Stimulated activated CD4-positive, alpha-beta T cell treated with anti-CD3 and anti-CD28 coated beads, Interleukin-2, amount 100 ng/mL, for 4 hours (primary cell): ENCODE data around the gene OR6Q1.
"Not testable (repeated sequence)": the region's sequence is repeated elsewhere in the genome, so short reads cannot be mapped to it uniquely, and the experiment has no call there.

Source experiments
- DNase-seq: peaks from one replicate; pipeline ENCODE4 v3.0.0-alpha.2; 2020; ENCODE audit warnings: low read depth

OR6Q1 gene, protein sequence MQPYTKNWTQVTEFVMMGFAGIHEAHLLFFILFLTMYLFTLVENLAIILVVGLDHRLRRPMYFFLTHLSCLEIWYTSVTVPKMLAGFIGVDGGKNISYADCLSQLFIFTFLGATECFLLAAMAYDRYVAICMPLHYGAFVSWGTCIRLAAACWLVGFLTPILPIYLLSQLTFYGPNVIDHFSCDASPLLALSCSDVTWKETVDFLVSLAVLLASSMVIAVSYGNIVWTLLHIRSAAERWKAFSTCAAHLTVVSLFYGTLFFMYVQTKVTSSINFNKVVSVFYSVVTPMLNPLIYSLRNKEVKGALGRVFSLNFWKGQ

DNA sequence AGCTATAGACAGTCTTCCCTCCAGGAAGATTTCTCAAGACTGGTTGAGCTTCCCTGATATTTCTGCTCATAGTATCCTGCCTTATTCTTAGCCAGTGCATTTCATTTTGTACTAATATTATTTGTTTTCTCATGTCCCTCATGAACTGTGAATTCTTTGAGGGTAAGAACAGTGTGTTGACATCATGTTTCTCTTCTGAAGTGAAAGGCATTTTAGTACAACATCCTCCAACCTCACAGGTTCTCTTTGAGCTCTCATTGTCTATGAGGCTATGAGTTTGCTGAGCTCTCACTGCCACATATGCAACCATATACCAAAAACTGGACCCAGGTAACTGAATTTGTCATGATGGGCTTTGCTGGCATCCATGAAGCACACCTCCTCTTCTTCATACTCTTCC lies at the start of gene OR6Q1:
OR6Q1 (plus strand) TSS at position 301 of the 400 bp plus-strand sequence; CDS start at position 301, 0 bp downstream.
- no peak for DNase-seq

DNA sequence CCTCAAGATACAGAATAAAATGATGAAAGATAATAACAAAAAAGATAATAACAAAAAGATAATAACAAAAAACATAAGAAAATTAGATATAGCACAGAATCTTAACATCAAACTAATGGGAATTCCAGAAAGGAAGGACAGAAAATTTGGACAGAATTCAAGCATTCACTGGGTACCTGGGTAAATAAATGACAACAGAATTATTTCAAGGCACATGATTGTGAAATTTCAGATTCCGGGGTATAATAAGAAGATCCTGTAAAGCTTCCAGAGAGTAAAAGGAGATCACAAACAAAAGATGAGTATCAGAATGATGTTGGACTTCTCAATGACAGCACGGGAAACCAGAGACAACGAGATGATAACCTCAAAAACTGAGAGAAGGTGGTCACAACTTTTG lies 49.2 kb upstream of the OR6Q1 start:
- no peak for DNase-seq

DNA sequence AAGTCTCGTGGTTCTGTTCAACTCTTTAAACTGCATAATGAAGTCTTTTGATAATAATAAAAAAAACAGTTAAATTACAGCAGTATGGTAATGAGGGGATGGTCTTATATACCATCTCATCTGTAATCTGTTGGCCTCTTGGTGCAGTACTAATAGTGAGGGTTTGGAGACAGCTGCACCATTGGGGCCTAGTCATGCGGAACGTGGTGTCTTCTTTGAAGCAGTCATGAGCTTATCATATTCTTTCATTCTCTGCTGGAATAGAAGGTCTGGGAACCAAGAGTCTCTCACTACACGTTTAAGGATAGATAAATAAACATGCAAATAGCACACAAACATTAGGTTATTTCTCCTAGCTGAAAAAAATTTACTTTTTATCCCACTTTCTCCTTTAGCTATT lies 48.0 kb upstream of the OR6Q1 start:
- no peak for DNase-seq

DNA sequence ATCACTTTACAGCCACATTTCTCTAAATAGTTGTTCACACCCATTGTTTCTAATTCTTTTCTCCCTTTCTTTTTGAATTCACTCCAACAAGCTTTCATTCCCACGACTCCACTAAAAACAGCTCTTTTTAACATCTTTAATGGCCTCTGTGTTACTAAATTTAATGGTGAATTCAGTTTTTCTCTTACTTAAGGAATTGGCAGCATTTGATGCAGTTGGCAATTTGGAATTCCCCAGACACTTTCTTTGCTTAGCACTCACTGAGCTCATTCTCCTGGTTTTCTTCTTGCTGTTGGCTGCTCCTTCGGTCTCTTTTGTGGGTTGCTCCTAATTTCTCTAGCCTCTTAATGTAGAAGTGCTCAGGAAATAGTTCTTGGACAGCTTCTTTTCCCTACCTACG lies 47.6 kb upstream of the OR6Q1 start:
- DNase-seq = no peak

DNA sequence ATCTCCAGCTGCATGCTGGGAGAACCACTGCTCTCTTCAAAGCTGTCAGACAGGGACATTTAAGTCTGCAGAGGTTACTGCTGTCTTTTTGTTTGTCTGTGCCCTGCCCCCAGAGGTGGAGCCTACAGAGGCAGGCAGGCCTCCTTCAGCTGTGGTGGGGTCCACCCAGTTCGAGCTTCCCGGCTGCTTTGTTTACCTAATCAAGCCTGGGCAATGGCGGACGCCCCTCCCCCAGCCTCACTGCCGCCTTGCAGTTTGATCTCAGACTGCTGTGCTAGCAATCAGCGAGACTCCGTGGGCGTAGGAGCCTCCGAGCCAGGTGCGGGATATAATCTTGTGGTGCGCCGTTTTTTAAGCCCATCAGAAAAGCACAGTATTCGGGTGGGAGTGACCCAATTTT lies 31.2 kb upstream of the OR6Q1 start:
- DNase-seq = not testable (repeated sequence)

DNA sequence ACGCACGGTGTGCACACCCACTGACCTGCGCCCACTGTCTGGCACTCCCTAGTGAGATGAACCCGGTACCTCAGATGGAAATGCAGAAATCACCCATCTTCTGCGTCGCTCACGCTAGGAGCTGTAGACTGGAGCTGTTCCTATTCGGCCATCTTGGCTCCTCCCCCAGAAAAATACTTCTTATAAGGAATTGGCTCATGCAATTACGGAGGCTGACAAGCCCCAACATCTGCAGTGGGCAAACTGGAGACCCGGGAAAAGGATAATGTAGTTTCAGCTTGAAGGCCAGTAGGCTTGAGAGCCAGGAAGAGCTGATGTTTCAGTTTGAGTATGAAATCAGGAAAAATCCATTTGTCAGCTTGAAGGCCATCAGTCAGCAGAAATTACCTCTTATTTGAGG lies 30.7 kb upstream of the OR6Q1 start:
- DNase-seq = not testable (repeated sequence)

DNA sequence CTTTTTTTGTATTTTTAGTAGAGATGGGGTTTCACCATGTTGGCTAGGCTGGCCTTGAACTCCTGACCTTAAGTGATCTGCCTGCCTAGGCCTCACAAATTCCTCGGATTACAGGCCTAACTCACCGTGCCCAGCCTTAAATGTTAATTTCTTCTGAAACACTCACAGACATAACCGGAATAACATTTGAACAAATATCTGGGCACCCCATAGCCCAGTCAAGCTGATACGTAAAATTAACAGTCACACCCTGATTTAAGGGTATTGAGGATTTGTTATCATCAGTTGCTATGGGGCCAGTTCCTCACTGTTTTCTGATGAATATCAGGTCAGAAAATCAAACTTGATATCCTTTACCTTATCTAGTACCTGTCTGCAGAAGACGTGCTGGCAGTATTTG lies 30.1 kb upstream of the OR6Q1 start:
- DNase-seq = no peak

DNA sequence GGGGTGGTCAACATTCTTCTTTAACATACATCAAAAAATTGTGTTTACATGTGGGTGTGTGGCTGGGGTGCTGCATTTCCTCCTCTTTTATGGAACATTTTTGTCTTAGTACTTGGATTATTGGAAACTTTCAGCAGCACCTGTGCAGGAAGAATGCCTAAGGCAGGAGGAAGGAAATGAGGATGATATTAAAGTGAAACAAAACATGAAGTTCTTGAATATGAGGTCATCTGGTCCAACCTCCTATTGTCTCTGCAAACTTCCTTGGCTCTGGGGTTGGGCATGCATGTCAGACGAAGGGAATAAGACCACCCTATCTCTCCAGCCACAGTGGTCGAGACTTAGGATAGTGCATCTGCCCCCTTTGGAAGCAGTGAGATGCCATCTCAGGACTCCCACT lies 27.7 kb upstream of the OR6Q1 start:
- DNase-seq = no peak

DNA sequence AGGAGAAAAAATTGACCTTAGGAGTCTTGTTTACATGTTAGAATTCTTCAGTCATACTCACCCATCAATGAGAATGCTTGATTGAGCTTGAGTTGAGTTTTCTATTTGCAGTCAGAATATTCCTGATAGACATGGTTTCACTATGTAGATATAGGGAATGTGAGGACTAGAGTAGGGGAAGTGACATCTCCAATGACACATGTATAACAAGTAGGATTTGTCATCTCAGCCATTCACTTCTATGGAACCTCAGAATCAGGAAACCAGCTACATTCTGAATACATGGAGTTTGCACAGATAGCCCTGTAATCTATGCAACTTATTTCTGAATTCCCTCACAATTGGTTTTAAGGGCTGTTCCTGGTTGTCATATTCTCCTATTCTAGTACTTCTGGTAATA lies 27.2 kb upstream of the OR6Q1 start:
- DNase-seq = no peak

DNA sequence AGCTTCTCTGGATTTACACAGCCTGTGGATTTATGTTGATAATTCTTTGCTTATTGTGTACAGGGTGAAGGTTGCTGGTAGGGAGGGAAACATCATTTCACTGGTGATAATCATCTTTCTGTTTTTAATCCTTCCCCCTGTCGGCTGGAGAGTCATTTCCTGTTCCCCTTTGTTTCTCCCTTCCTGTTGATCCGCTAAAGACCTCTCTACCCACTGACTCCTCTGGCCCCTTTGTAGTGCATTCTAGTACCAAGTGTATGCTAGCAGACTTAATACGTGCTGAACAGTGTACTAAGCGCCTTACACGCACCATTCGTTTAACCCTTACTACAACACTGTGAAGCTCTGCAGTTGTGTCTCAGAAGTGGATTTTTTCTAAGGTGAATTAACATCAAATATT lies 26.1 kb upstream of the OR6Q1 start:
- no peak for DNase-seq

DNA sequence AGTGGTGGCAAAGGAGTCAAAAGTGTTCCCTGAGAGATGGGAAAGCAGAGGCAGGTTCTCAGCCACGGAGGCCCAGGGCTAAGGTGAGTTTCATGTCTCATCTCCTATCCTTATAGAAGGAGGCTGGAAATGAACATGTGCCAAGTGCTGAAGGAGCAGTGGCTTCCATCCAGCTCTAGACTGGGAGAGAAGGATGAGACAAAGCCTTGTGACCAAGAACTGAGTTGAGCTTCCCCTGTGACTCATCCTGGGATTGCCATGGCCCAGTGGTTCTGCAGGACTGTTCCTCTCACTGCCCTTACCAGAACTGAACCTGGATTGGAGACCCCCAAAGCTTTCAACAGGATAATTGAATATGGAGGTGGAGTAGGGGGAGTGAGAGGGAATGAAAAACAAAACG lies 23.8 kb upstream of the OR6Q1 start:
- DNase-seq = no peak

DNA sequence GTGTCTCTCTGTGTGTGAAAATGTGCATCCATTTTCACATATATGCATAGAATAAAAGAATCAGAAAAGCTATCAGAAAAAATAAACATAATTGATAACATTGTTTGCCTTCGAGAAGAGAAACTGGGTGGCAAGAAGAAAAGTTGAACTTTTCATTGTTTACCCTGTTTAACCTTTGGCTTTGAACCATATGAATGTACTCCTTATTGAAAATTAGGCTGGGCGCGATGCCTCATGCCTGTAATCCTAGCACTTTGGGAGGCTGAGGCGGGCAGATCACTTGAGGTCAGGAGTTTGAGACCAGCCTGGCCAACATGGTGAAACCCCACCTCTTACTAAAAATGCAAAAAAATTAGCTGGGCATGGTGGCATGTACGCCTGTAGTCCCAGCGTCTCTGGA lies 19.0 kb upstream of the OR6Q1 start:
- no peak for DNase-seq

DNA sequence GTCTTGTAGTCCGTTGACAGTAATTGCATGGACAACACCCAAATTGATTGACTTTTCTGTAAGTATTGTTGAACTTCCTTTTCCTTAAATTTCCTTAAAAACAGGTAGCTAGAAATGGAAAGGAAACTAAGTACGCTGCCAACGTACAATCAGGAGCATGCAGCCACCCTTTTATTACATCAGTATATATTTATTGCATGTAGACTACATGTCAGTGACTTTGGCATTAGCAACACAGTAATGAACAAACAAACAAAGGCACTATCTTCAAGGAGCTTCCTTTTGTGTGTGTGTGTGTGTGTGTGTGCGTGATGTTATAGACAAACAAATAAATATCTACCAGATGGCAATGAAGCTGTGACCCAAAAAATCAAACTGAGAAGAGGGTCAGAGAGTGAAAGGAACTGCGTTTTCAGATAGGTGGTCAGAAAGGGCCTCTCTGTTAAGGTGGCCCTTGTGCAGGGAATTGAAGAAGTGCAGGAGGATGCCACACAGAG lies 7.3 kb upstream of the OR6Q1 start, which contains the start of gene OR9Q1:
OR9Q1 (plus strand) TSS at position 447 of the 497 bp plus-strand sequence. CDS start 155,564 bp downstream, outside the sequence.
- DNase-seq = no peak

DNA sequence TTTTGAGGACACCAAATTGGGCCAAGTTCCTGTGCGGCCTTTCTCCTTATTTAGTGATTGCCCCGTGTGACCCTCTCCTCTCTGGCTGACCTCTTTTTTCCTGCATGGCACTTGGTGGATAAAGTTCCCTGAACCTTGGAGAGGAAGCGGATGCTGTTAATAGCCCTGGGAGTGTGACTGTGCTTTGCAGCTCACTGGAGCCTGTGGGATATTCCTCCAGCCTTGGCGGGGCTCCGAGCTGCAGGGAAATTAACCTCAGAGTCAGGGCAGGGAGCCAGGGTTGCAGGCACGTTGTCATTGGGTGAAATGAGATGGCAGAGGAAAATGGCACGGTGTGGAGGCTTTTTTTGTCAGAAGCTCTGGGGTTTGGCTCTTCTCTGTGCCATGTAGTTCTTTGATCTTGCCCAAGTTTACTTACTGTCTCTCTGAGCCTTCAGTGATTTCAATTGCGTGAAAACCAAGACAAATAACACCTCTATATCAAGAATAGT lies 6.1 kb upstream of the OR6Q1 start:
- no peak for DNase-seq

DNA sequence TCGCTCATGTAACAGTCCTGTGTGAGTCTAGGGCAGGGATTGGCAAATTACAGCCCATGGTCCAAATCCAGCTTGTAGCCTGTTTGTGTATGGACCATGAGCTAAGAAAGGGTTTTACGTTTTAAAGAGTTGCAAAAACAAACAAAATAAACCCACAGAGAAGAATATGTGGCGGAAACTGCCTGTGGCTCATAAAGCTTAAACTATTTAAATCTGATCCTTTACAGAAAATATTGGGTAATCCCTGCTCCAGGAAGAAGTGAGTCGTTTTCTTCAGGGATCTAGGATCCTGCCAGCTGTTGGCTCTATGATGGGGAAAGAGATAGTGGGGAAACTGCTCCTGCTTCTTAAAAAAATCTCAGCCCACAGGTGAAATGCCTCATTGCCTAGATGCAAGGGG lies 3.4 kb upstream of the OR6Q1 start:
- DNase-seq = no peak

DNA sequence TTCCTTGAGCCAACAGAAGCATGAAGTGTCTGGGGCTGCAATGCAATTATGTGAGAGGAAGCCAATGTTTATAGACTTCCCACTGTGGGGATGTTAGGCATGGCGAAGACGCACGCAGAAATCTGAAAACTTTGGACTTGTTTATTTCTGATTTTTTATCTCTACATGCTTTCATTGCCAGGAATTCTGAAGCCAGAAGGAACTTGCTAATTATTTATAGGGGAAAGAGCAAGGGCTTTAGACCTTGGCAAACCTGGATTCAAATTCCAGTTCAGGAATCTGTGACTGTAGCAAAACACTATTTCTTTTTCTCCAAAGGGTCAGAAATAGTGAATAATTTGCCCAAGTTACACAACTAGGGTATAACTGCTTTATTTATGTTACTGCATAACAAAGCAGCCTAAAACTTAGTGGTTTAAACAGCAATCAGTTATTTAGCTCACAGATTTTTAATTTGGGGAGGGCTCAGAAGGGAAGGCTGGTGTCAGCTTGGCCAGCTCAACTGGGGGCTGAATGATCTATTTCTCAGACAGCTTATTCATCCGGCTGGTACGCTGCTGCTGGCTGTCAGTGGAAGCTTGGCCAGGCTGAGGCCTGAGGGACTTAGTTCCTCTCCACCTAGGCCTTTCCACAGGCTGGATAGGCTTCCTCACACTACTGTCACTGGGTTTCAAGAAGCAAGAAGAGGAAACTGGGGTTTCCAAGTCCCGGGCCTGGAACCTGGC lies 1.9 kb upstream of the OR6Q1 start:
- DNase-seq = no peak

DNA sequence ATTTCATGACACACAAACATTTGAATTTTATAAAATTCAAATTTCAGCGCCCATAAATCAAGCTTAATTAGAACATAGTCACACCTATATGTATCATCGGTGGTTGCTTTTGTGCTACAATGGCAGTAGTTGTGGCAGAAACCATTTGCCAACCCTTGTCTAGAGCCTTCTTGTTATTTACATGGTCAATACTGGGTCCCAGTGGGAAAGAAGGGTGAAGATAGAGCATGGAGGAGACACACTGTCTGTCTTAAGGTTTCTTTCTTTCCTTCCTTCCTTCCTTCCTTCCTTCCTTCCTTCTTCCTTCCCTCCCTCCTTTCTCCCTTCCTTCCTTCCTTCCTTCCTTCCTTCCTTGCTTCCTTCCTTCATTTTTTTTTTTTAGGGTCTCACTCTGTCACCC lies 3.7 kb downstream of the OR6Q1 start:
- no peak for DNase-seq

DNA sequence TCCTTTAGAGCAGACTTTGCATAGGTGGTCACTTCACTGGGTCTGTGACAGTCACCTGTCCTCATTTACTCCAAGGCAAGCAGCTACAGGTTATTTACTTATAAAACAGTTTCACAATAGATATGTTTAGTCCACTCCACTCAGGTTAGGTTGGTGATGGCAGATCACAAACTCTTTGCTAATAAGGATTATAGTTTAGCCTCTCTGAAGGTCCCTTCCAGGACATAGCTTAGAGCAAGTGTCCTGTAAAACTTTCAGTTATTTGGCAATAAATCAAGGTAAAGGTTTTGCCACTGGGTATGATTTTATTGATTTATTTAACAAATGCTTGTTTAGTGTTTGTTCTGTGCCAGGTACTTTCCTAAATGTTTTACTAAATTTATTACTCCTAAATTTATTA lies 8.8 kb downstream of the OR6Q1 start:
- no peak for DNase-seq

DNA sequence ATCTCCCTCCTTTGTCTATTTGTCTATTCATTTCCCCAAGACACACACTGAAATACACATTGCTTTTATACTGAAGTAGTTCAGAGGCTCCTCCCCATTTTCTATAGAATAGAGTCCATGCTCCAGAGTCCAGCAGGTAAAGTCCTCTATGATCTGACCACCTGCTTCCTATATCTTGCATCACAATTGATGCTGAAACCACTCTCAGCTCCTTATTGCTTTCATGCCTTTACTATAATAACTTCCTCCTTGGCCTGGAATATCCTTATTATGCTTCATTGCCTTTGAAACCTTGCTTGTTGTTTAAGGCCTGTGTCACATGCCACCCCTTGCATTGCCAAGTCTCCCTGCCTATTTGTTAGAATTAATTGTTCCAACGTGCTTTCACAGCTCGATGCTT lies 12.6 kb downstream of the OR6Q1 start:
- DNase-seq = no peak

DNA sequence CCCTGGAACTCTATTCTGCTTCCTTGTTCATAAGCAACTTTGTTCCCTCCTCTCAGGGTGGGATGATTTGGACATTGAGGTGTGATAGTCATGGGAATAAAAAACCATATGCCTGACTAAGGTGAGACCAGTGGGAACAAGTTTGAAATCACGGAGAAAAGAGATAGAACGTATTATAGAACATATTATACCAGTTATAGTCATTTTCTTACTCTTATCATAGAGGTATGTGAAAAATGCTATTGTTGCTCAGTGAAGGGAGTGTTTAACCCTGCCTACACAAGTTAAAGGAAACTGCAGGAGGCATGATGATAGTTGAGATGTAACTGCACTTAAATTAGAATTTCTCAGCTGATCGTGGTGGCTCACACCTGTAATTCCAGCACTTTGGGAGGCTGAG lies 15.5 kb downstream of the OR6Q1 start:
- no peak for DNase-seq

DNA sequence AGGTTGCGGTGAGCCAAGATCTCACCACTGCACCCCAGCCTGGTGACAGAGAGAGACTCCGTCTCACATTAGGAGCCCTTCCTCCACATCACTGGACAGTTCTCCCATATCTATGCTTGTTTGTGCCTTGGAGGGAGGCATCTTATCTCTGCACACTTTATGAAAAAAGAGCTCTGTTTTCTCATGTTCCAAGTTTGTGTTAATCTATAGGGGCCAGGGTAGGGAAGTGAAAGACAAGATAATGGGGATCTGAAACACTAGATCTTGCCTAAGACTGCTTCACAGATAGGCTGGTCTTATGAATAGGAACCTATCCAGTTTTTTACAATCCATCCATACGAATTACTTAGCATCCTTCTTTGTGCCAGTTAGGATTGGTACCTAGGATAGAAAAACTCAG lies 17.1 kb downstream of the OR6Q1 start:
- DNase-seq = no peak

DNA sequence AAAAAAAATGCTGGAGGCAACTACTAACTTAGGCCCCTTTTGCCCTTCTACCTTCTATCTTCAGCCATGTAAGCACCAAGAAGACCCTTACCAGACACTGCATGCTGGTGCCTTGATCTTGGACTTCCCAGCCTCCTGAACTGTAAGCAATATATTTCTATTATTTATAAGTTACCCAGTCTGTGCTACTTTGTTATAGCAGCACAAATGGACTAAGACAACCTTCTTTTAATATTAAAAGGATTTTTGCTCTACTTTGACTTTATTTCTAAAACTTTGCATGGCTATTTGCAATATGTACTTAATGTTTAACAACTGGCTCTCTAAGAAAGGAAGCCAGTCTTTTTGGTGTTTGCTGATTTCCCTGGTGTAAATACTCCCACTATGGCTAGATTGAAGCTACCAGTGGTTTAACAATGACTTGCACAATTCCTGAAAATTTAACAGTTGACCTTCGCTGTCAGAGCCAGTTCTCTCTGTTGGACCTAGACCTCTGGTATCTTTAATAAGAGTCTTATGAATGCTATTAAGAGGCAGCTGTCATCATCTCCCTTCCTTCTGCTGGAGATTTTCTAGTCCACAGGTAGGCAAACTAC lies 25.2 kb downstream of the OR6Q1 start:
- no peak for DNase-seq

DNA sequence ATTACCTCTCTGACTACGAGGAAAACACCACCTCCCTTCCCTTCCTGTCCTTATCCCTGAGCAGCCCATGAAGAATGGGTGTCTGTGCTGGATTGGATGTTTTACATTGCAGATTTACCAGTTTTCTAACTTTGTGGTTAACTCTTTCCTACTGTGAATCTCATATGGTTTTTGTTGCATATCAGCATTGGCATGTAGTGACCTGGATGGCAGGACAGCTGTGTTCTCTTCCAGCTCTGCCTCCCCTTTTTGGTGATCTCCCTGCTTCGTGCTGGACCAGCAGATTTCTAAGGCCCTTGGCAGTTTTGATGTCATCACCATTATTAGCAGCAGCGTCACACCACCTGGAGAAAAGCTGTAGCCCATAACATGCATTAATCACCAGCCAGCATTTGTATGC lies 26.7 kb downstream of the OR6Q1 start:
- no peak for DNase-seq
